Measurements from ENCODE around the gene ANXA2R. TPM values are rescaled to one million over a fixed set of nuclear protein-coding genes. Genes with fewer than 3 reads are reported as not detected.
A peak's percentile ranks its signal among the peaks of the same experiment; 100 is the strongest.

ANXA2R gene
- total RNA-seq, 4 donors from 2014 or later: 0.57 to 2.5 (median 1.6) TPM

DNA sequence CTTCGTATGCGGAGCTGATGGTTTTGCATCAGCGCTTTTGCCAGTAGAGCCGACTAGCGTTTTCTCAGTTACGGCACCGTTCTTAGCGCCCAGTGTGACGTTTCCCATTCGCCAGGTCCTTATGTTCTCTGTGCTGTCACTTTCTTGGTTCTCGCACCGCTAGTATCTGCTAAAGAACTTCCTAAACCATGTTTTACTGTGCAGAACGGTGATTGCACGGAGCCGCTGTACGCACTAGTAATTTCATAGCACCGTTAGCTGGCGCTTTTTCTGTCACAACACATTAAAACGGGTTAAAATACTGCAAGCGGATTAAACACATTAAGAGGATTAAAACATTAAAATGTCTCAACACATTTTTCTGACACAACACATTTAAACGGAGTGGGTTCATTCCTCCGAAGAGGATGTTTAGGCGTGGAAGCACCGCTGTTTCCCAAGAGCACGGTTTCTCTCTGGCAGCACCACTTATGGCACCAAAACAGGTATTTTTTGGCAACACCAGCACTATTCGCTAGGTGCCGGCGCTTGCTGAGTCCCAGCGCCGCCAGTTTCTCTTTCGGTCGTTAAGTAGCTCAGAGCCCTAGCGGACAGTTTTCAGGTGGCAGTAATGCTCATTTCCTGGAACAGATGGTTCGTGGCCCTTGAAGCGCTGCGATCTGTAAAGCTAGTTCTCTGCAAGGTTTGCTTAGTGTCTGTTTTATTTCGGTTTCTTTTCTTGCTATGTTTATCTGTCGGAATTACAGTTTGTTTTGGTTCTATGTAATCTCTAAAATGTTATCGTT is 20.3 kb downstream of the ANXA2R start:
- DNase-seq: peak; percentile 62
- intact Hi-C loops (cut with DNase I): no loop called here
- Histone ChIP-seq H3K27me3 (peaks cover 0 to 89% (median 3%) of the 10 kb centered on the region in 4 donors), H3K4me1 (peaks cover 0 to 38% (median 16%) of the 10 kb centered on the region in 3 donors), H3K9me3 (no peaks in the 10 kb centered on the region), H3K27ac (peak overlapping the region; percentile 80 to 94 (median 91)), H3K36me3 (no peaks in the 10 kb centered on the region), H3K4me3 (peak overlapping the region; percentile 45 to 66 (median 51))
- 6 to 19% methylated on average over 39 of the region's 39 CpGs for WGBS, 2 donors
- TF ChIP-seq, protein P1, sequence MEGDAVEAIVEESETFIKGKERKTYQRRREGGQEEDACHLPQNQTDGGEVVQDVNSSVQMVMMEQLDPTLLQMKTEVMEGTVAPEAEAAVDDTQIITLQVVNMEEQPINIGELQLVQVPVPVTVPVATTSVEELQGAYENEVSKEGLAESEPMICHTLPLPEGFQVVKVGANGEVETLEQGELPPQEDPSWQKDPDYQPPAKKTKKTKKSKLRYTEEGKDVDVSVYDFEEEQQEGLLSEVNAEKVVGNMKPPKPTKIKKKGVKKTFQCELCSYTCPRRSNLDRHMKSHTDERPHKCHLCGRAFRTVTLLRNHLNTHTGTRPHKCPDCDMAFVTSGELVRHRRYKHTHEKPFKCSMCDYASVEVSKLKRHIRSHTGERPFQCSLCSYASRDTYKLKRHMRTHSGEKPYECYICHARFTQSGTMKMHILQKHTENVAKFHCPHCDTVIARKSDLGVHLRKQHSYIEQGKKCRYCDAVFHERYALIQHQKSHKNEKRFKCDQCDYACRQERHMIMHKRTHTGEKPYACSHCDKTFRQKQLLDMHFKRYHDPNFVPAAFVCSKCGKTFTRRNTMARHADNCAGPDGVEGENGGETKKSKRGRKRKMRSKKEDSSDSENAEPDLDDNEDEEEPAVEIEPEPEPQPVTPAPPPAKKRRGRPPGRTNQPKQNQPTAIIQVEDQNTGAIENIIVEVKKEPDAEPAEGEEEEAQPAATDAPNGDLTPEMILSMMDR (IDR thresholded peaks at IDR 0.05): peak in 5 of 6 experiments; percentile 43 to 74 (median 59)
- peak in 3 of 4 donors; percentile 17 to 52 (median 49) for TF ChIP-seq POLR2A (IDR thresholded peaks at IDR 0.05)

DNA sequence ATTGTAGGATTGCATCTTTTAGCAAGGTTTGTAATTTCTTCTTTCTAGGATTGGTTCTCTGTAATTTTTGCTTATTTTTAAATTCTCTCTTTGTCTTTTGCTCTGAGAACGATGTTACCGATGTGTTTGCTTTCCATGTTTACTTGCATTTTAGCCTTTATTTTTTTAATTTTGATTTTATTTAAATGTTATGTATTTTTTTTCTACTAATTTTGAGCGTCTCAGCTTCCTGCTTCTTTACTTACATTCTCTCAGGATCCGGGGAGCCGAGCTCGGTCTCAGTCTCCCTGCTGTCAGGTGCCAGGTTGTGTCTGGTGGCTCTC is 20.9 kb downstream of the ANXA2R start:
- no peak for DNase-seq
- intact Hi-C loops (cut with DNase I): no loop called here
- H3K4me3 ChIP-seq: peak overlapping the region; percentile 45 to 66 (median 51)
- peaks cover 0 to 38% (median 16%) of the 10 kb centered on the region in 3 donors for H3K4me1 ChIP-seq
- TF ChIP-seq, protein P1 (IDR thresholded peaks at IDR 0.05): no peak
- no peak for TF ChIP-seq POLR2A (IDR thresholded peaks at IDR 0.05)
- peak overlapping the region; percentile 80 to 95 (median 91) for H3K27ac ChIP-seq
- 25 to 26% methylated on average over 6 of the region's 6 CpGs for WGBS, 2 donors
- no peaks in the 10 kb centered on the region for H3K36me3 ChIP-seq
- no peaks in the 10 kb centered on the region for H3K9me3 ChIP-seq
- H3K27me3 ChIP-seq: peaks cover 0 to 84% (median 3%) of the 10 kb centered on the region in 4 donors

DNA sequence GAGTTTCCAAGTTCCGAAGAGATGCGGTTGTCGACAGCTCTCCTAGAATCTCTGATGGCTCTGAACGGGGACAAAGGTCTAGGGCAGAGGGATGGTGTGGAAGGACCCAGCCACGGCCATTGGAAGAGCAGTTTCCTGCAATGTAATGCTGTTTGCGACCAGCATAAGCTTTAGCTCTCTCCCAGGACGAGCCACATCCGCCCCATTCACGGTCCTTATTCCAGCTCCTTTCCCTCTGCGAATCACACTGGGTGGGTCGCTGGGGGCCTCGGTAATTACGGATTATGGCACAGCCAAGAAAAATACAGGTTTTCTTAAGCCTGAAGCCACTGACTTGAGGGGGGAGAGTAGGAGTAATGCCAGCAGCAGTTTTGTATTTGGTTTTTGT is 22.7 kb downstream of the ANXA2R start:
- no peak for DNase-seq
- 14 to 15% methylated on average over 12 to 13 of the region's 13 CpGs for WGBS, 2 donors
- no peaks in the 10 kb centered on the region for H3K36me3 ChIP-seq
- no peaks in the 10 kb centered on the region for H3K9me3 ChIP-seq
- intact Hi-C loops (cut with DNase I): no loop called here
- H3K27me3 ChIP-seq: peaks cover 0 to 66% (median 3%) of the 10 kb centered on the region in 4 donors
- peak overlapping the region; percentile 45 to 66 (median 51) for H3K4me3 ChIP-seq
- H3K27ac ChIP-seq: peak overlapping the region; percentile 80 to 95 (median 91)
- peaks cover 0 to 38% (median 16%) of the 10 kb centered on the region in 3 donors for H3K4me1 ChIP-seq
- TF ChIP-seq, protein P1 (IDR thresholded peaks at IDR 0.05): peak in 1 of 6 experiments; percentile 26
- TF ChIP-seq POLR2A (IDR thresholded peaks at IDR 0.05): no peak

DNA sequence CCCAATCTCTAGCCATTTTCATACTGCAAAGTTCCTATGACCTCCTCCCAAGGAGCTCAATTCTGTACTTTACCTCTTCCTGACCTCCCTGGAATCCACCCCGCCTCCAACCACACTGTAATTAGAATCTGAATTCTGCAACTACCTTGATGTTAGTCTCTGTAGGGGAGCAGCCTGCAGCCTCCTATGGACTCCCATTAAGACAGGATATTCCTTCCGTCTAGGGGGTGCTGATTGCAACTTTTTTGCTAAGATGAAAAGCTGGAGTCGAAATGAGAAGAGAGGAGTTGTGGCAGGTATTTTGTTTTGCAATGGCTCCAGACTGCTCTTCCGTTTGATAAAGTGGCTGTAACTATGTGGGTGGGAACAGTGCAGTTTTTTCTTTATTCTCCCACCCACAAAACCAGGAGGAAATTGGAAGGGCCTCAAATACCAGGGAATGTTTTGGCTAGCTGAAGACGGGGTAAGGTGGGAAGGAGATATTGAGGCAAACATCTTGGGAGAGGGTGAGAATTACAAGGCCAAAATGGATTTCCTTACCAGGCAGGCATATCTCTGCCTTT is 23.8 kb downstream of the ANXA2R start:
- DNase-seq: no peak
- 62 to 67% methylated on average over 5 of the region's 5 CpGs for WGBS, 2 donors
- TF ChIP-seq, protein P1 (IDR thresholded peaks at IDR 0.05): no peak
- no peak for TF ChIP-seq POLR2A (IDR thresholded peaks at IDR 0.05)
- H3K9me3 ChIP-seq: no peaks in the 10 kb centered on the region
- no peaks in the 10 kb centered on the region for H3K36me3 ChIP-seq
- intact Hi-C loops (cut with DNase I): no loop called here
- no peak overlapping the region for H3K4me3 ChIP-seq
- peaks cover 0 to 58% (median 3%) of the 10 kb centered on the region in 4 donors for H3K27me3 ChIP-seq
- no peak overlapping the region for H3K27ac ChIP-seq
- peaks cover 0 to 38% (median 16%) of the 10 kb centered on the region in 3 donors for H3K4me1 ChIP-seq

DNA sequence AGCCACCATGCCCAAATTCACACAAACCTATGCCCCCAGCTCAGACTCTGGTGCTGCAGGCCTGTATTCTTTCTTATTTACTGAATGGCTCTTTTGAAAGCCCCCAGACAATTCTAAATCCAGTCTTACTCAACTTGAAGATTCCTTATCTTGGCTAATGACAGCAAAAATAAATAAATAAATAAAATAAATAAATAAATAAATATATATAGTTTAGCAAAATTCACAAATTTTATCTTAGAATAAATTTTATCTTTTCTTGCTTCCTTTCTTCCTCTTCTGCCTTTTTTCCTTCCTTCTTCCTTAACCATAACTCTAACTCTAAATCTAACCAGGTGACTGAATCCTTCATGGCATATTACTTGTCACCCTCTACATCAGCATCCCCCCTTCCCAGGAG is 25.6 kb downstream of the ANXA2R start:
- peaks cover 0 to 41% (median 28%) of the 10 kb centered on the region in 3 donors for H3K4me1 ChIP-seq
- DNase-seq: no peak
- intact Hi-C loops (cut with DNase I): loop anchor here (2.0 kb wide), 1 partner anchor 22 kb away; no protein-coding TSS in a partner anchor
- TF ChIP-seq POLR2A (IDR thresholded peaks at IDR 0.05): no peak
- no peaks in the 10 kb centered on the region for H3K36me3 ChIP-seq
- no peaks in the 10 kb centered on the region for H3K9me3 ChIP-seq
- no peak overlapping the region for H3K4me3 ChIP-seq
- H3K27ac ChIP-seq: no peak overlapping the region
- peaks cover 0 to 58% (median 3%) of the 10 kb centered on the region in 4 donors for H3K27me3 ChIP-seq
